SHP77 (cell line): ENCODE measurements around the gene C1QTNF1.
"Not testable (repeated sequence)": the region's sequence is repeated elsewhere in the genome, so short reads cannot be mapped to it uniquely, and the experiment has no call there.

ENCODE experiments used
- DNase-seq, 2 experiments: peaks; one replicate each; lab custom pipeline; 2025; lab: John Stamatoyannopoulos, UW

C1QTNF1 gene

GRCh38 chr17:79053251-79053925 is 29.4 kb downstream of the C1QTNF1 start:
- no peak for DNase-seq

GRCh38 chr17:79054200-79054960 is 30.4 kb downstream of the C1QTNF1 start:
- no peak for DNase-seq

DNA sequence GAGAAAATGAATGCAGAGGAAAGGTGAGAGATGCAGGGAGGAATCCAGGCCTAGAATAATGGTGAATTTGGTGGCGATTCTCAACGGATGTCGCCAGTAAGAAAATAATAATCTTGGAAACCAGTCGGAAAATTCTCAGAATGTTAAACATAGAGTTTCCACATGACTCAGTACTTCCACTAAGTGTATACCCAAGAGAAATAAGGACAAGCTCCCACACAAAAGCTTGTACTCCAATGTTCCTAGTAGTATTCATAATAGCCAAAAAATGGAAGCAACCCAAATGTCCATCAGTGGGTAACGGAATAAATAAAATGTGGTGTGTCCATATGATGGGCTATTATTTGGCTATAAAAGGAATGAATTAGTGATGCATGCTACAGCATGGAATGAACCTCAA is 31.2 kb downstream of the C1QTNF1 start:
- DNase-seq = no peak

GRCh38 chr17:79057737-79058385 is 33.9 kb downstream of the C1QTNF1 start:
- no peak for DNase-seq

DNA sequence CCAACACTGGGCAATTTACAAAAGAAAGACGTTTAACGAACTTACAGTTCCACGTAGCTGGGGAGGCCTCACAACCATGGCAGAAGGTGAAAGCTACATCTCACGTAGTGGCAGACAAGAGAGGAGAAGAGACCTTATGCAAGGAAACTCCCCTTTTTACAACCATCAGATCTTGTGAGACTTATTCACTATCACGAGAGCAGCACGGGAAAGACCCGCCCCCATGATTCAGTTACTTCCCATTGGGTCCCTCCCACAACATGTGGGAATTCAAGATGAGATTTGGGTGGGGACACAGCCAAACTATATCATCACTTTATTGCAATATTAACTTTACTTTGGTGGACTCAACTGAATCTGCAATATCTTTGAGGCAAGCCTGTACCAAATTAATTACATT is 38.7 kb downstream of the C1QTNF1 start:
- no peak for DNase-seq

GRCh38 chr17:79064026-79064425 is 40.1 kb downstream of the C1QTNF1 start:
- DNase-seq = no peak

DNA sequence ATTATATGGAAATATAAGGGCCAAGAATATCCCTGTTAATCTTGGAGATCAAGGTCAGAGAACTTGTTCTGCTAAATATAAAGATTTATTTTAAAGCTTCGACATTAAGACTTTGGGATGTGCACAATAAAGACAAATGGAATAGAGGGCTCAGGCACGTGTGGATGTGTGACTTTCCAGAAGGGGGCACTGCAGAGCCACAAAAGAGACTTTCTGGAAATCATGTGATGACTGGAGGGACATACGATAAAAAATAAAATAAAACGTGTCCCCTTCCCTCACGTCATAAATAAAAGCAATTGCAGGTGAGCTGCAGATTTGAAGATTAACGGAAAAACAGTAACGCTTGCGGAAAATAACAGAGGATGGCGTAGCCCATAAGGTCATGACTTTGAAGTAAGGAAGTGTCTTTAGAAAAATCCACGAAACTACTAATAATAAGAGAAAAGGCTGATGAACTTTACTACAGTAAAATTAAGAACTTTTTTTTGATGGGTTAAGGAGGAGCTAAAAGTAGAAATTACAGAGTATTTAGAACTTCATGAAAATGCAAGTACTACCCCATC is 41.2 kb downstream of the C1QTNF1 start:
- DNase-seq = peak; percentile 28 to 29

- no peak for DNase-seq
These were observed 43.0 kb downstream of the C1QTNF1 start for GRCh38 chr17:79066963-79067362.

GRCh38 chr17:79070266-79070880 is 46.4 kb downstream of the C1QTNF1 start:
- DNase-seq = no peak

DNA sequence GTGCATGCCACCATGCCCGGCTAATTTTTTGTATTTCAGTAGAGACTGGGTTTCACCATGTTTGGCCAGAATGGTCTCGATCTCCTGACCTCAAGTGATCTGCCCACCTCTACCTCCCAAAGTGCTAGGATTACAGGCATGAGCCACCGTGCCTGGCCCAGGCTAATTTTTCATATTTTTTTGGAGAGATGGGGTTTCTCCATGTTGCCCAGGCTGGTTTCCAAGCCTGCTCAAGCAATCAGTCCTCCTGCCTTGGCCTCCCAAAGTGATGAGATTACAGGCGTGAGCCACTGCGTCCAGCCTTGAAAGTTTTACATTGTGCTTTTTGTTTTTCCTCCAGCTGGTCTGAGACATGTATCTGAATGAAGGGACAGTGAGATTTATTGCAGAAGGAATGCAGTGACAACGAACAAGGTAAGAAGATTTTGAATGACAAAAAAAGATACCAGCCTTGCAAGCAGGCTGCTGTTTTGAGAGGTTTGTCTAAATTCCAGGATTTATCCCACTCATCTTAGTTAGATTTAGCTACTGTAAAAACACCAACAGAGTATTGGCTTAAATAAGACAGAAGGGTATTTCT is 47.3 kb downstream of the C1QTNF1 start:
- no peak for DNase-seq

DNA sequence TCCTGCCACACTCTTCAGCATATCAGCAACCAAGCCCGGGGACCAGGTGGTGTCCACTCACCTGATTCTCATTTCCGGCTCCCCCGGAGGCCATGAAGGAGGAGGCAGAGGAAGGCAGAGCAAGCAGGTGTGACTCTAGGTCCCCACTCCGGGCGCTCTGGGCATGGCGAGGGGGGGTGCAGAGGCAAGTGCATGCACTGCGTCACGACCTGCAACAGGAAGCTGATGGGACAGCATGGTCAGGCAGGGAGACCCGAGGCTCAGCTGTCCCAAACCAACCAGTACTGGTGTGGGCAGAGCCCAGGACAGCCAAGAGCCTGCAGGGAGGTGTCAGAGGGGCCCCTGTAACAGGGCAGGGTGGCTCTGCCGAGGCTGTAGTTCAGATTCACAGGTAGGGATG is 48.6 kb downstream of the C1QTNF1 start:
- DNase-seq = no peak

DNA sequence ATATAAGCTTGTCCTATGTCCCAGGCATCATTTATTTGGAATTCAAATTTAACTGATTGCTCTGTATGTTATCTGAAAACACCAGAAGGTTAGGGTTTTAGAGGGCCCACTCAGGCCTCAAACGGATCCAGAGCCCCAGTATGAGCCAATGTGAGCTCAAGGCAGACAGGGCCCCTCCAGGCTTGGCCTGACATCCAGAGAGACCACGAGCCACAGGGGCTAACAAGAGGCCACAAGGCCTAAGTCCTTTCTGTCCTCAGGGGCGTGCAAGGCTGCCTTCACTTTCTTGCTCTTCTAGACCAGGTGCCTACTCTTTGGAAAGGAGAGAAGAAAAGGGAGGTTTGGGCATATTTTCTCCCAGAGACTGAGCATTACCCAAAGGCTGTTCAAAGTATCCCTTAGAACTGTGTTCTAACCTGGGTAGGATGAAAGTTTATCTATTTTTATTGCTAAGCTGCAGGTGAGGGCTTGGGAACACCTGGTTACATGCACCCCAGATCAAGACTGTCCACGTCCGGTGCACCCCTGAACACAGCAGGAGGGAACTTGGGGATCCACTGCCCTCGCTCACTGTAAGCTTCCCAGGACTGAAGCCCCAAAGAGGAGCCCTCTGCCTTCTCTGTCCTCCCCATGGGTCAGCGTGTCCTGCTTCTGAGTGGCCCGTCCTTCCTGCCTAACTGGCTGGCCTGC is 49.2 kb downstream of the C1QTNF1 start:
- no peak for DNase-seq

GRCh38 chr17:79073706-79074088 is 49.7 kb downstream of the C1QTNF1 start:
- DNase-seq = no peak

- not testable (repeated sequence) for DNase-seq
These were observed 50.2 kb downstream of the C1QTNF1 start for GRCh38 chr17:79074121-79074648.

DNA sequence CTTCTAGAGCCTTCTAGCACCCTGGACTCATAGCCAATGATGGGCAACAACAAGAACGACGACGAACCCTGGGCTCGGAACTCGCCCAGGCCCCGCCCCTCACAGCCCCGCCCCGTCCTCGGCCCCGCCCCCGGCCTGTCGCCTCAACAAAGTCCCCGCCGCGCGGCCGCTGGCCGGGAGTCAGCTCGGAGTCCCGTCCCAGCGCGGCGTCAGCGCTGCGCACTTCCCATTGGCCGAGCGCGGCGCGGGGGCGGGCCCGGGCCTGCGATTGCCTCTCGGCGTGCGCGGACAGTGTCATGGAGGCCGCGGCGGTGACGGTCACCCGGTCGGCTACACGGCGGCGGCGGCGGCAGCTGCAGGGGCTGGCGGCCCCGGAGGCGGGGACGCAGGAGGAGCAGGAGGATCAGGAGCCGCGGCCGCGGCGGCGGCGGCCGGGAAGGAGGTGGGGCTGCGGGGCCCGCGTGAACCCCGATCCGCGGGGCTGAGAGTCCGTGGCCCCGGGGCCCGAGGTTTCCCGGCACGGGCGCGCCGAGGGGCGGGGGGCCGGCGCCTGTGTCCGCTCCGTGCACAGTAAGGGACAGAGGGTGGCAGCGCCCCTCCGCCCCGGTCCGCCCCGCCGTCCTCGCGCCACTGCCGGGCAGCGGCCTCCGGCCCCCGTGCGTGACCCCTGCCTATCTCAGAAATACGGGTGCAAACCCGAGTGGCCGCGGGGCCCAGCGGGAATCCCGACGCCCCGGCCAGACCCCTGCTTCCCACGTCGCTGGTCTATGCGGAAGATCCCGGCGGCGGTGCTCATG is 50.9 kb downstream of the C1QTNF1 start, which contains the start of gene ENGASE:
ENGASE (plus strand) TSS at position 176 of the 797 bp plus-strand sequence; CDS start at position 297, 121 bp downstream.
- DNase-seq = peak; percentile 94 to 97

- no peak for DNase-seq
These were observed 51.4 kb downstream of the C1QTNF1 start for GRCh38 chr17:79075446-79075750.

- DNase-seq = no peak
These were observed 52.0 kb downstream of the C1QTNF1 start for GRCh38 chr17:79075861-79076406.

DNA sequence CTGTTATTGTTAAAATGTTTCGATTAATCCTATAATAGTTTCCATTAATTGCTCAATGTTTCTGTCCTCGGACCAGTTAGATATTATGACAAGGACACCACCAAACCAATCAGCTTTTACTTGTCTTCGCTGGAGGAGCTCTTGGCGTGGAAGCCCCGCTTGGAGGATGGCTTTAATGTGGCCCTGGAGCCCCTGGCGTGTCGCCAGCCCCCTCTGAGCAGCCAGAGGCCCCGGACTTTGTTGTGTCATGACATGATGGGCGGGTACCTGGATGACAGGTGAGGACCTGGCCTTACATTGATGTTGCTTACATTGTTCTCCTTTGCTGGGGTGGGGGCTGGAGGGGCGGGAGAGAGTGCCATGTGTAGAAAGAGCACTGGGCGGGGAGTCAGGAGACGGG is 53.6 kb downstream of the C1QTNF1 start:
- no peak for DNase-seq

DNA sequence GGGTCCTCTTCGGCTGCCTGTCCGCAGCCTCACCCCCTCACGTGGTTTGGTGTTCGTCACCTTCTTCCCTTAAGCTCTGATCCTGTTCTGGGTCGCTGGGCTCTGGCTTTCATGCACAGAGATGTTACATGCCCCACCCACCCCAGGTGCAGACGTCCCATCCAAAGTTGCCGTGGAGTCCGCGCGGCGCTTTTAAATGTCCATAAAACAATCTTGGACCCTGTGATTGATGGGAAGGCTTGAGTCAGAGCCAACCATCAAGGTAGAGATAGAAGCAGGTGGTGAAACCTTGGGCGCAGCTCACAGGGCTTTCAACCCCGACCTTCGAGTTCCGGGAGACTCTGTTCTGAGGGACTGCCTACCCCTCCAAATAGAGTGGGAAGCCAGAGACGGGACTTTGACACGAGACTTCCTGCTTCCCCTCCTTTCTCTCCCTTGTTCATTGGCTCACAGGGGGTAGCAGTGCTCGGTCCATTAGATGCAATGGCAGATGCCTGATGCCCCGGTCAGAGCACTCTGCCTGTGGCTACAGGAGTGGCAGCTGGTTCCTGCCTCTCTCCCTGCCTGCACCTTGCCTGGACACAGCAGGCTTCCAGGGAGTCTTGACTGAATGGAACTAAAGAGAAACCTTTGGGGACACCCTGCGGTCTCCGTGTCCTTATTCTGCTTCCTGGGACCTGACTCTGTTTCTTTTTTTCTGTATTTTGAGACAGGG is 54.7 kb downstream of the C1QTNF1 start:
- DNase-seq = no peak
